Measurements from ENCODE around the gene GLI3.

GRCh38 chr7:41997151-41997550, 239.9 kb downstream of the GLI3 start:
- TF ChIP-seq EZH2phosphoT487 (IDR thresholded peaks at IDR 0.05; ENCODE audit: insufficient read depth, low read depth) (no peak), EZH2 (IDR thresholded peaks at IDR 0.05; ENCODE audit: insufficient read depth, poor library complexity, severe bottlenecking) (no peak)

Data from GM23248 (cell line).